HG03159 (cell line): ENCODE data around the gene HDHD5.

Experiments
- ATAC-seq: cut with Tn5 transposase; IDR thresholded peaks from one replicate; pipeline ENCODE4 v1.9.1; 2021; ENCODE audit warnings: mild to moderate bottlenecking, moderate library complexity; ENCODE audit not compliant: unreplicated experiment

The HDHD5 gene

GRCh38 chr22:17121233-17122195 lies 37.6 kb downstream of the HDHD5 start, which contains the start of gene TMEM121B:
TMEM121B (minus strand) TSS chr22:17121360; CDS start chr22:17121127, 233 bp downstream.
- no peak for ATAC-seq

GRCh38 chr22:17120711-17121232 lies 38.3 kb downstream of the HDHD5 start:
- no peak for ATAC-seq

- ATAC-seq, result no peak
Measured at GRCh38 chr22:17120281-17120680, 38.8 kb downstream of the HDHD5 start.

- no peak for ATAC-seq
Measured at GRCh38 chr22:17119481-17120202, 39.4 kb downstream of the HDHD5 start.

- ATAC-seq, result no peak
Measured at GRCh38 chr22:17118342-17118741, 40.7 kb downstream of the HDHD5 start.

- no peak for ATAC-seq
Measured at GRCh38 chr22:17117890-17118289, 41.2 kb downstream of the HDHD5 start.

GRCh38 chr22:17117400-17117799 lies 41.7 kb downstream of the HDHD5 start:
- ATAC-seq, result no peak

- no peak for ATAC-seq
Measured at GRCh38 chr22:17116572-17117330, 42.3 kb downstream of the HDHD5 start.

GRCh38 chr22:17115945-17116565 lies 43.0 kb downstream of the HDHD5 start:
- no peak for ATAC-seq

GRCh38 chr22:17115236-17115635 lies 43.8 kb downstream of the HDHD5 start:
- no peak for ATAC-seq

- no peak for ATAC-seq
Measured at GRCh38 chr22:17114898-17115235, 44.2 kb downstream of the HDHD5 start.

GRCh38 chr22:17114173-17114897 lies 44.7 kb downstream of the HDHD5 start:
- no peak for ATAC-seq

- ATAC-seq, result no peak
Measured at GRCh38 chr22:17113600-17113999, 45.5 kb downstream of the HDHD5 start.

- no peak for ATAC-seq
Measured at GRCh38 chr22:17112491-17113042, 46.5 kb downstream of the HDHD5 start.

GRCh38 chr22:17110791-17111550 lies 48.1 kb downstream of the HDHD5 start:
- ATAC-seq, result no peak

- ATAC-seq, result no peak
Measured at GRCh38 chr22:17109976-17110375, 49.1 kb downstream of the HDHD5 start.

- no peak for ATAC-seq
Measured at GRCh38 chr22:17109113-17109865, 49.8 kb downstream of the HDHD5 start.
